Endothelial cell of umbilical vein (primary cell): ENCODE measurements around the gene FAM180A. TPM values are rescaled to one million over a fixed set of nuclear protein-coding genes. Genes with fewer than 3 reads are reported as not detected.

Source experiments
- BruUV-seq: library from RNA; stranded (reverse); fragments of 400-500 nt; replicated peaks from 2 replicates; lab custom pipeline; 2021; lab: Mats Ljungman, UMichigan
- CTCF ChIA-PET: fragments of 300-600, 350-600 bp; sonication (Branson Sonifier 250); formaldehyde crosslinking; loops from one replicate; lab custom pipeline; 2021; ENCODE audit warnings: antibody characterized with exemption, inconsistent platforms; lab: Charles Lee
- POLR2A ChIA-PET: fragments of 300-600, 350-600 bp; sonication (Branson Sonifier 250); formaldehyde crosslinking; loops from one replicate; lab custom pipeline; 2021; ENCODE audit warnings: antibody characterized with exemption, inconsistent platforms; lab: Charles Lee
- DNase-seq: peaks from one replicate; pipeline ENCODE4 v3.0.0-alpha.2; 2011; ENCODE audit warnings: low read depth, low spot score
- FAIRE-seq: peaks from 2 replicates; lab custom pipeline; 2011; peaks lifted over from hg19 to GRCh38; lab: Jason Lieb, UNC
- H2AFZ ChIP-seq: 2 replicates; pipeline ENCODE4 v1.6.0; 2012; ENCODE audit warnings: low read depth, low read length, control low read depth, inconsistent platforms
- H3K27ac ChIP-seq: 2 replicates; pipeline ENCODE4 v1.5.1; 2011; ENCODE audit warnings: low read depth, mild to moderate bottlenecking, control low read depth, low read length, moderate library complexity; ENCODE audit not compliant: insufficient read depth
- H3K27me3 ChIP-seq, 2 experiments: 2 replicates each; pipeline versions ENCODE4 v1.6.0 to v1.6.1; 2011; ENCODE audit warnings: low read length in 2 of 2, mixed read lengths in 1 of 2; ENCODE audit not compliant: control insufficient read depth in 2 of 2, insufficient read depth in 2 of 2
- H3K36me3 ChIP-seq, 2 experiments: 2 replicates in 1 of 2; 3 replicates in 1 of 2; pipeline ENCODE4 v1.5.1; 2011; ENCODE audit warnings: low read length in 2 of 2, mild to moderate bottlenecking in 1 of 2, moderate library complexity in 1 of 2; ENCODE audit not compliant: control insufficient read depth in 2 of 2, insufficient read depth in 2 of 2; ENCODE audit errors: extremely low read depth in 1 of 2
- H3K4me1 ChIP-seq: 3 replicates; pipeline ENCODE4 v1.5.1; 2011; ENCODE audit warnings: mild to moderate bottlenecking, low read length; ENCODE audit not compliant: control insufficient read depth, insufficient read depth; ENCODE audit errors: extremely low read depth
- H3K4me2 ChIP-seq: 2 replicates; pipeline ENCODE4 v1.6.1; 2011; ENCODE audit warnings: low read length, control low read depth, mixed read lengths; ENCODE audit not compliant: insufficient read depth
- H3K4me3 ChIP-seq, 3 experiments: fragments of 200-600 bp in 1 of 3; sonication (generic), shearing (Covaris generic) in 1 of 3; replicated peaks in 1 of 3; 2 replicates each; pipeline ENCODE4 v1.5.1; 2011 to 2016; ENCODE audit warnings: control low read depth in 3 of 3, low read length in 3 of 3, mild to moderate bottlenecking in 2 of 3, inconsistent platforms in 1 of 3, low read depth in 1 of 3, moderate library complexity in 1 of 3; ENCODE audit not compliant: insufficient read depth in 1 of 3
- H3K79me2 ChIP-seq: 2 replicates; pipeline ENCODE4 v1.6.0; 2012; ENCODE audit warnings: low read length, inconsistent platforms; ENCODE audit not compliant: control insufficient read depth, insufficient read depth
- H3K9ac ChIP-seq: replicated peaks from 2 replicates; pipeline ENCODE3; 2011; ENCODE audit warnings: low read length, control low read depth; ENCODE audit not compliant: insufficient read depth; ENCODE audit errors: extremely low read depth
- H3K9me1 ChIP-seq: replicated peaks from 3 replicates; pipeline ENCODE4 v1.6.0; 2011; ENCODE audit warnings: mild to moderate bottlenecking, low read length; ENCODE audit not compliant: control insufficient read depth, insufficient read depth; ENCODE audit errors: extremely low read depth
- H3K9me3 ChIP-seq: replicated peaks from 2 replicates; pipeline ENCODE4 v1.5.1; 2012; ENCODE audit warnings: low read length, inconsistent platforms; ENCODE audit not compliant: control insufficient read depth, insufficient read depth
- H4K20me1 ChIP-seq: replicated peaks from 2 replicates; pipeline ENCODE3; 2011; ENCODE audit warnings: mild to moderate bottlenecking, low read length; ENCODE audit not compliant: control insufficient read depth, insufficient read depth; ENCODE audit errors: extremely low read depth
- EZH2 ChIP-seq: IDR thresholded peaks from 2 replicates; pipeline ENCODE4 v1.6.1; 2012; ENCODE audit warnings: borderline replicate concordance, low read depth, mild to moderate bottlenecking, moderate library complexity, low read length, inconsistent platforms; ENCODE audit not compliant: severe bottlenecking
- FOS ChIP-seq: IDR thresholded peaks from 2 replicates; pipeline ENCODE4 v1.6.1; 2011; ENCODE audit warnings: mild to moderate bottlenecking, low read length, moderate library complexity, borderline replicate concordance; ENCODE audit not compliant: insufficient read depth
- GATA2 ChIP-seq: IDR thresholded peaks from 2 replicates; pipeline ENCODE4 v1.7.0; 2011; ENCODE audit warnings: low read depth, mild to moderate bottlenecking, moderate library complexity, mixed read lengths, low read length; ENCODE audit not compliant: insufficient read length, insufficient read depth
- JUN ChIP-seq: IDR thresholded peaks from 2 replicates; pipeline ENCODE4 v1.6.1; 2011; ENCODE audit warnings: borderline replicate concordance, low read depth; ENCODE audit not compliant: insufficient read length, insufficient read depth
- MAX ChIP-seq: IDR thresholded peaks from 2 replicates; pipeline ENCODE4 v1.6.1; 2011; ENCODE audit not compliant: insufficient read depth, insufficient read length
- MYC ChIP-seq: IDR thresholded peaks from one replicate; pipeline ENCODE4 v1.6.1; 2011; ENCODE audit warnings: mild to moderate bottlenecking, low read depth, low read length
- POLR2A ChIP-seq: IDR thresholded peaks from 2 replicates; pipeline ENCODE4 v1.6.1; 2012; ENCODE audit warnings: low read depth, mild to moderate bottlenecking, control low read depth, low read length
- POLR2AphosphoS5 ChIP-seq: IDR thresholded peaks from 2 replicates; pipeline ENCODE4 v1.6.1; 2012; ENCODE audit warnings: low read depth, mild to moderate bottlenecking, control low read depth, low read length, moderate library complexity; ENCODE audit not compliant: insufficient read depth
- dilution Hi-C: fragments of 300-500 bp; cut with MboI; formaldehyde crosslinking; loops from one replicate; pipeline ENCODE4 v1.15.0; 2019; ENCODE audit warnings: low sequenced_read_pairs; ENCODE audit not compliant: extremely low pct_ligation_motif_present
- intact Hi-C: fragments of 100-400 bp; cut with micrococcal nuclease; formaldehyde crosslinking; loops from one replicate; pipeline ENCODE4 v1.10.0; 2022
- polyA plus RNA-seq, 4 experiments: library from polyadenylated mRNA; depleted of rRNA in 3 of 4; stranded (reverse) in 3 of 4; unstranded in 1 of 4; fragments of >200 nt; gene quantifications; 2 replicates each; pipeline versions ENCODE4 v1.2.1 to v1.2.3, GENCODE V29; 2011 to 2012; ENCODE audit warnings: missing spikeins in 1 of 4
- total RNA-seq: library from RNA; stranded (reverse); gene quantifications from 2 replicates; pipeline ENCODE4 v1.2.3, GENCODE V29; 2021
- TF ChIP-seq, protein P1 (sequence below), 2 donors: IDR thresholded peaks; 1 replicate in 1 of 2; 2 replicates in 1 of 2; pipeline ENCODE4 v1.5.1; 2011; ENCODE audit warnings: low read length in 2 of 2, mild to moderate bottlenecking in 2 of 2, moderate library complexity in 2 of 2, control low read depth in 1 of 2, inconsistent platforms in 1 of 2, low read depth in 1 of 2; ENCODE audit not compliant: insufficient read depth in 1 of 2; ENCODE audit errors: extremely low read depth in 1 of 2

Gene FAM180A
- total and polyA plus RNA-seq, 2 donors (not counting 3 experiments of a cell fraction or from before 2014, with no cell fraction given): not detected

DNA sequence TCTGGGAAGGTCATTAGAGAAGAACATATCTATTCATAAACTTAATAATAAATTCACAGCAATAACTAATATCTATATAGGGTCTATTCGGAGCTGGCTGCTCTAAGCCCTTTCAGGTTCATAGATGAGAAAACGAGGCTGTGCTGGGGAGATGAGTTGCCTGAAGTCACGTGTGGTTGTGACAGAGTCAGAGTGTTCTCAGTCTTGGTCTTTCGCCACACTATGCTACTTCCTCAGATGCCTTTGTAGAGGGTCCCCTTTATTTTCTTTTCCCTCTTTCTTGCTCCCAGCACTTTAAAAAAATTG is 43.7 kb upstream of the FAM180A start:
- Histone ChIP-seq H3K4me1 (no peaks in the 10 kb centered on the region), H3K4me3 (no peak overlapping the region), H3K36me3 (no peaks in the 10 kb centered on the region), H3K27ac (no peak overlapping the region), H3K9me1 (no peaks in the 10 kb centered on the region), H3K9ac (no peak overlapping the region), H4K20me1 (no peaks in the 10 kb centered on the region), H3K27me3 (no peaks in the 10 kb centered on the region), H3K79me2 (no peaks in the 10 kb centered on the region), H2AFZ (no peak overlapping the region), H3K9me3 (no peaks in the 10 kb centered on the region), H3K4me2 (no peak overlapping the region)
- CTCF ChIA-PET: interaction anchor here (2.1 kb wide), 1 partner anchor 518 kb away, joined by 5 read pairs; no protein-coding TSS in a partner anchor
- DNase-seq (no peak), FAIRE-seq (no peak)
- TF ChIP-seq, protein P1, sequence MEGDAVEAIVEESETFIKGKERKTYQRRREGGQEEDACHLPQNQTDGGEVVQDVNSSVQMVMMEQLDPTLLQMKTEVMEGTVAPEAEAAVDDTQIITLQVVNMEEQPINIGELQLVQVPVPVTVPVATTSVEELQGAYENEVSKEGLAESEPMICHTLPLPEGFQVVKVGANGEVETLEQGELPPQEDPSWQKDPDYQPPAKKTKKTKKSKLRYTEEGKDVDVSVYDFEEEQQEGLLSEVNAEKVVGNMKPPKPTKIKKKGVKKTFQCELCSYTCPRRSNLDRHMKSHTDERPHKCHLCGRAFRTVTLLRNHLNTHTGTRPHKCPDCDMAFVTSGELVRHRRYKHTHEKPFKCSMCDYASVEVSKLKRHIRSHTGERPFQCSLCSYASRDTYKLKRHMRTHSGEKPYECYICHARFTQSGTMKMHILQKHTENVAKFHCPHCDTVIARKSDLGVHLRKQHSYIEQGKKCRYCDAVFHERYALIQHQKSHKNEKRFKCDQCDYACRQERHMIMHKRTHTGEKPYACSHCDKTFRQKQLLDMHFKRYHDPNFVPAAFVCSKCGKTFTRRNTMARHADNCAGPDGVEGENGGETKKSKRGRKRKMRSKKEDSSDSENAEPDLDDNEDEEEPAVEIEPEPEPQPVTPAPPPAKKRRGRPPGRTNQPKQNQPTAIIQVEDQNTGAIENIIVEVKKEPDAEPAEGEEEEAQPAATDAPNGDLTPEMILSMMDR (IDR thresholded peaks at IDR 0.05; ENCODE audit: extremely low read depth in 1 of 2, insufficient read depth in 1 of 2, low read depth in 1 of 2, low read length in 2 of 2): no peak
- TF ChIP-seq POLR2AphosphoS5: no peak
- TF ChIP-seq MYC: no peak
- no peak for TF ChIP-seq FOS
- TF ChIP-seq JUN: no peak
- no peak for TF ChIP-seq MAX
- no peak for TF ChIP-seq GATA2
- no peak for TF ChIP-seq POLR2A
- TF ChIP-seq EZH2: no peak
- intact Hi-C loops: no loop called here
- dilution Hi-C loops: no loop called here
- no TSS peak for BruUV-seq
- POLR2A ChIA-PET: no interaction called here
